NCI-H2227 treated with DMSO at 0.1 percent for 48 hours (cell line): ENCODE results near the gene GRIK2.
"Not testable (repeated sequence)": the region's sequence is repeated elsewhere in the genome, so short reads cannot be mapped to it uniquely, and the experiment has no call there.

Experiments
- DNase-seq: peaks from one replicate; lab custom pipeline; 2025; lab: John Stamatoyannopoulos, UW

The GRIK2 gene

DNA sequence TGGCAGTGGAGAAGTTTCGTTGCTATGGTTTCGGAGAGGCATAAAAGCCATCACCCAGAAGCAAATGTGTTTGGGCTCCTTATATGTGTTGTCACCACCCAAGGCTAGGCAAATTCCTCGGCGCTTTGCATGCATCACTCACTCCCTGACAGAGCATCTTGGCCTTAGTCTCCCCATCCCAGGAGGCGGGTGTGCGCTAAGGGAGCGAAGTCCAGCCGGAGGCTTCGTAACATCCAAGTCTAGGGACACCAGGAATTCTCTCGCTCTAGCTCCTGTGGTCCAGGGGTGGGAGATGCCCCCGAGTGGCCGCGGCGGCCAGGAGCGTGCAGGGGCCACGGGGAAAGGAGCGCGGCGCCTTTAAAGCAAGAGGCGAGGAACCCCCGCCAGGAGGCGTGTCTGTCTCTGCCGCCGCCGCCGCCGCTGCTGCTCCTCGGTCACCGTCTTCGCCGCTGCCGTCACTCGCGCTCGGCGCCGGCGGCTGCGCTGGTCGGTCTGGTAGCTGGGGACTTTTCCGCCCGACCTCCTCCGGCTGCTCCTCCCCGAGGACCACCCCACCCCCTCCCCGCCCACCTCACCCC, at the start of gene GRIK2:
Gene GRIK2, plus strand, starts transcription at position 458 of the 578 bp plus-strand sequence.
- peak; percentile 81 for DNase-seq

GRCh38 chr6:101344885-101345284, 48.6 kb upstream of the GRIK2 start:
- no peak for DNase-seq

DNA sequence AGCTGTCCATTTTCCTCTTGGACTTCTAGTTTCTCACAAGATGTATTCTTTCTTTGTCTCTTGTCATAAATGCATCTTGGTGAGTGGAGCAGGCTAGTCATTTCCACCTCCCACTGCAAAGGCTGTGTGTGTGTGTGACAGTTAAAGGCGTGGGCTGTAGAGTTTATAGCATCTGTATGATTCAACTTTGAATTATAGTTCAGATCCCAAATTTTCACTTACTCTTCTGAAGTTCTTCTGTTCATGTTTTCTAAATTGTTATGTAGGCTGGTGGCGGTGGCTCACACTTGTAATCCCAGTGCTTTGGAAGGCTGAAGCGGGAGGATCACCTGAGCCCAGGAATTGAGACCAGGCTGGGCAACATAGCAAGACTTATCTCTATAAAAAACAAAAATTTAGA, 44.7 kb upstream of the GRIK2 start:
- no peak for DNase-seq

GRCh38 chr6:101350631-101351030, 42.9 kb upstream of the GRIK2 start:
- DNase-seq, result not testable (repeated sequence)

GRCh38 chr6:101351173-101351572, 42.3 kb upstream of the GRIK2 start:
- DNase-seq, result no peak

DNA sequence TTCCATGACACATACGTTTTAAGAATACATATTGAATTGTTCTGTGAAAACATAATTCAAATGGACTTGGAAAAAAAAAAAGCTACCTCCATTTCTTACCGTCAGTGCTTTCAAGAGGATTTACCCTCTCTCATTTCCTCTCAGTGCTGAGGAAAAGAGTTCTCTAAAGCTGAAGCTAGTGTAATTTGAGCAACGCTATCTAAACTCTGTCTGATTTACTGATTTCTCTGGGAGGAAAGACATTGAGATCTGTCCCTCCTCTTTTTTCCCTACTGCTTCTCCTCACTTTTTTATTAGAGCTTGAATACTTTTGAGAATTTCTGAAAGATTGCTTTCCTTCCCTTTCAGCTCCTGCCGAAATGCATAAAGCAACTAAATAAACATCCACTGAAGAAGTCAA, 41.2 kb upstream of the GRIK2 start:
- DNase-seq, result no peak

GRCh38 chr6:101365181-101365580, 28.3 kb upstream of the GRIK2 start:
- no peak for DNase-seq

DNA sequence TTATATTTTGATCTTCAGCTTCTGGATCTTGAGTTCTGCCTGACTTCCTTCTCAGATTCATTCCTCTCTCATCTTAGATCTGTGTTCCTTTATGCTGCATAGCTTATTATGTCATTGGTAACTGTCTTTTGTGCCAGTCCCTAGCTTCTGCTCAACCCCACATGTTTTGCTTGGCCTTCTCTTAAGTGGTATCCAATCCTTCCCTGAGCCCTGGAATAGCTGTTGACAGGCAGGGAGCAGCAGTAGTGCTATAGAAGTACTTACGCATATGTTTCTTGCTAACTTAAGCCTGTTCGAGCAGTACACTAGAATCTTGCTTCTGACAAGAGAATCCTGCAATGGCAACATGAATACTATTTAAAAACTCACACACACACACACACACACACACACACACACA, 13.6 kb upstream of the GRIK2 start:
- no peak for DNase-seq

DNA sequence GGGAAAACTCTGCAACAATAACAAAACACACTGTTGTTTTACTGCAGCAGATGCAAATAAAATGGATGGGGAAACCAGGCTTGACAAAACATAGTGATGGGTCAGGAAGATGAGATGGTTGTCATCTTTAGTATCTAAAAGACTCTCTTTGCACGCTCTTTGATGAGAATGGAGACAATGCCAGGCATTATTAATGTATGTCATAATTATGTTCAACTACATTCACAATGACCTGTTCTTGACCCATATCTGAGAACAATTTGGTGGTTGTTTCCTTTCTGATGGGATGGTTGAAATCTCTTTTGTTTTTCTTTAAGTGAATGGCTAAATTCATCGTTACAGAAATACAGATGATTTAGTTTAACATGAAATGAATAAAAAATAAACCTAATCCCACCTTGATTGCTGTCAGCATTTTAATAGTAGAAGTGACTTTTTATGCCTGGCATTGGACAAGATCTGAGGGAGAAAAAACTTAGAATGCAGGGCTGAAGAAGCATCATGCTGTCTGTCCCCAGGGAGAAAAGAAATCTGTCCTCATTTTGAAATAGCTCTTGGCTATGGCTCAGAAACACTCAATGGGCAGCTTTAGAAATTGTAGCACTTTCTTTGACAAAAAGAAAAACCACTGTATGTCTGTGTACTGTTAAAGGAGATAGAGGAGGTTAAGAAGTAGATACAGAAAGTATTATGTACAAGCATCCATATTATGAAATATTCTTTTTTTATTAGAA, 12.4 kb upstream of the GRIK2 start:
- DNase-seq, result no peak

GRCh38 chr6:101383747-101384146, 9.8 kb upstream of the GRIK2 start:
- not testable (repeated sequence) for DNase-seq

- no peak for DNase-seq
These were observed 6.5 kb upstream of the GRIK2 start for GRCh38 chr6:101386982-101387381.

DNA sequence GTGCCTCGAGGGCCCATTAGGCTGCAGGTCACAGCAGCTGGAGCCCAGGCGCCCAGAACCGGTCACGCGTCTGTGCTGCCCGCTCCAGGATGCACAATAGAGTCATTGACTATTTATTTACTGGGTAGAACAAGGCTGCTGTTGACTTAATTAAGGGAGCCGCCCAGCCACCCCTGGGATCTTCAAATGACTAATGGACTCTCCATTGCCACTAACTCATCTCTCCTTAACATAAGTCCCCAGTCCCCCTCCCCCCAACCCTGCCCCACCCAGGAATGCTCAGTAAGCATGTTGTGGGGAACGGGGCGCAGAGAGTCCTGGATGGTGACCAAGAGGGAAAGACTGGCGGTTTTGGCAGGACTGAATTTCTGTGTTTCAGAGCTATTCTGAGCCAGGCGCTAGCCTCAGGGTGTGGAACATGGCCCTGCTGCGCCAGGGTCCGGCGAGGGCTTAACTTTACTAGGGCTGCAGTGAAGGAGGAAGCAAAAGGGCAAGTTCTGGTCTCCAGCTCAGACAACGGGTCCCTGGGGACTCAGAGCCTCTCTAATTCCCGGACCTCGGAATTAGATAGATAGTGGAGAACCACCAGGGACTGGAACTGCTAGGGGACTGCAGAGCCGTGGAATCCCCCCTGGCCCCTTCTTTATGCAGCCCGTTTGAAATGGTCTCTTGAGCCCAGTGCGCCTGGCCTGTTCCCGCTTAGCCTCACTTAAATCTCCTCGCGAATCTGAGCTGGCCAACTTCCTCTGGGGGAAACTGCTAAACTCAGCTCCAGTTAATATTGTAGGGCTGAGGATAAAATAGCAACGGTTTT, 1.5 kb upstream of the GRIK2 start:
- DNase-seq, result no peak

- DNase-seq, result peak; percentile 59
These were observed 800 bp upstream of the GRIK2 start for GRCh38 chr6:101392586-101393230.

GRCh38 chr6:101393829-101394251, 332 bp downstream of the GRIK2 start:
- peak; percentile 81 for DNase-seq

GRCh38 chr6:101394936-101395335, 1.4 kb downstream of the GRIK2 start:
- peak; percentile 19 for DNase-seq

- no peak for DNase-seq
These were observed 1.8 kb downstream of the GRIK2 start for GRCh38 chr6:101395345-101395744.

GRCh38 chr6:101396548-101397173, 3.2 kb downstream of the GRIK2 start:
- no peak for DNase-seq

GRCh38 chr6:101397199-101397598, 3.7 kb downstream of the GRIK2 start:
- peak; percentile 16 for DNase-seq

DNA sequence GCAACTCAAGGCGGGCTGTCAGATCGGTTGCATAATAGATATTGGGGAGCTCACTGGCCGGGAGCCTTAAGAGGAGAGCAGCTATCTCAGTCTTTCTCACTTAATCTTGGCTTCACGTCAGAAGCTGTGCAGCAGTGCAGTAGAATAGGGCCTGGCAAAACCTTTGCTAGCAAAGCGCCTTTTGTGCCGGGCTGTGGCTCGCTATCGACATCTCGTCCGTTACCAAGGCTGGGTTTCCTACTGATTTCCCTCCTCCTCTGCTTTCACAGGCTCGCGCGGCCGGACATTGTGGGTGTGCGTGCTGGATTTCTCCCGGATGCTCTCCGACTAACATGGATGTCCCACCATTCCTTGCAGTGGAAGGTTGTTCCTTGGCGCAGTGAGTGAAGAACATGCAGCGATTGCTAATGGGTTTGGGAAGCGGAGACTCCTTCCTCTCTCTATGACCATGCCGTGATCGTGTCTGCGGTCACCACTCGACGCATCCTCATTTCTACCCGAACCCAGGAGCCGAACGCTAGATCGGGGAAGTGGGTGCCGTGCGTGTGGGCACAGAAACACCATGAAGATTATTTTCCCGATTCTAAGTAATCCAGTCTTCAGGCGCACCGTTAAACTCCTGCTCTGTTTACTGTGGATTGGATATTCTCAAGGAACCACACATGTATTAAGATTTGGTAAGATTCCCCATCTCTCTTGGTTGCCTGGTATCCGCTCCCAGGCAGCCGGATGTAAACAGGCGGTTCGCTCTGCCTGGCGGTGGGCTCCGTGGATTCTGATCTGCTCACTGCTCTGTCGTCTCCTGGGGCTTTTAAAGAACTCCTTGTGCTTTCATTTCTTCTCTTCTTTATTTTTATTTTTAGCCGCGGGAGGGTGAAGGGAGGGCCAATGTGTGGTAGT, 5.5 kb downstream of the GRIK2 start:
- no peak for DNase-seq

- no peak for DNase-seq
These were observed 6.2 kb downstream of the GRIK2 start for GRCh38 chr6:101399616-101400162.
